ENCODE results near the gene C5orf15. TPM values are rescaled to one million over a fixed set of nuclear protein-coding genes. Genes with fewer than 3 reads are reported as not detected.

Gene C5orf15
- total RNA-seq: 22.6 and 25.1 TPM in 2 replicates

GRCh38 chr5:133968204-133968980 lies at the start of gene C5orf15:
Gene C5orf15 (minus strand): TSS chr5:133968625. CDS start chr5:133968584, 41 bp downstream.

GRCh38 chr5:134004626-134005416 lies 36.4 kb upstream of the C5orf15 start, which contains the start of gene VDAC1:
Gene VDAC1 (minus strand): TSS chr5:134004975. CDS start chr5:133993012, 11,963 bp downstream.

Other genes with a start within 250 kb of the C5orf15 start
- 309 and 403 TPM in 2 replicates for gene VDAC1, start 36.4 kb upstream of the C5orf15 start, total RNA-seq
- gene TCF7, start 146.1 kb upstream of the C5orf15 start, total RNA-seq: under 0.01 and 0.09 TPM in 2 replicates
- 219 and 276 TPM in 2 replicates for gene SKP1, start 208.3 kb upstream of the C5orf15 start, total RNA-seq

Measured in endothelial cell of coronary artery (primary cell).